GOT3 (cell line): Measurements from ENCODE around the gene RCAN2.

Experiments used
- DNase-seq: peaks from one replicate; lab custom pipeline; 2025; ENCODE audit warnings: mixed read lengths; lab: John Stamatoyannopoulos, UW

Gene RCAN2

GRCh38 chr6:46491201-46491627 is at the start of gene RCAN2:
Gene RCAN2 (minus strand): TSS chr6:46491449.
- DNase-seq = no peak

GRCh38 chr6:46539866-46540265 is 48.6 kb upstream of the RCAN2 start:
- DNase-seq = no peak

GRCh38 chr6:46538800-46539480 is 47.7 kb upstream of the RCAN2 start:
- DNase-seq = no peak

GRCh38 chr6:46530896-46531295 is 39.6 kb upstream of the RCAN2 start:
- no peak for DNase-seq

GRCh38 chr6:46528961-46529750 is 37.9 kb upstream of the RCAN2 start:
- DNase-seq = no peak

GRCh38 chr6:46526607-46527006 is 35.4 kb upstream of the RCAN2 start:
- no peak for DNase-seq

- no peak for DNase-seq
Observed at GRCh38 chr6:46525583-46525982, 34.3 kb upstream of the RCAN2 start.

GRCh38 chr6:46521464-46521971 is 30.3 kb upstream of the RCAN2 start:
- DNase-seq = no peak

- DNase-seq = no peak
Observed at GRCh38 chr6:46517202-46517601, 26.0 kb upstream of the RCAN2 start.

- DNase-seq = no peak
Observed at GRCh38 chr6:46513533-46513932, 22.3 kb upstream of the RCAN2 start.

GRCh38 chr6:46511320-46511719 is 20.1 kb upstream of the RCAN2 start:
- DNase-seq = no peak

- DNase-seq = no peak
Observed at GRCh38 chr6:46510651-46511050, 19.4 kb upstream of the RCAN2 start.

GRCh38 chr6:46509981-46510510 is 18.8 kb upstream of the RCAN2 start:
- DNase-seq = no peak

- DNase-seq = no peak
Observed at GRCh38 chr6:46509063-46509462, 17.8 kb upstream of the RCAN2 start.

GRCh38 chr6:46507426-46507825 is 16.2 kb upstream of the RCAN2 start:
- DNase-seq = no peak

- DNase-seq = no peak
Observed at GRCh38 chr6:46505693-46506512, 14.7 kb upstream of the RCAN2 start.

GRCh38 chr6:46504242-46504641 is 13.0 kb upstream of the RCAN2 start:
- no peak for DNase-seq

- DNase-seq = no peak
Observed at GRCh38 chr6:46502486-46503119, 11.4 kb upstream of the RCAN2 start.

- no peak for DNase-seq
Observed at GRCh38 chr6:46501136-46502089, 10.2 kb upstream of the RCAN2 start.

- no peak for DNase-seq
Observed at GRCh38 chr6:46500382-46500781, 9.1 kb upstream of the RCAN2 start.
